CD4-positive, alpha-beta T cell (primary cell): ENCODE results near the gene AGAP1. TPM values are rescaled to one million over a fixed set of nuclear protein-coding genes. Genes with fewer than 3 reads are reported as not detected.

Experiments used
- ATAC-seq: fragments of 200-7000 bp; cut with Tn5 transposase; one replicate; pipeline ENCODE4 v1.10.0; 2022; ENCODE audit warnings: mild to moderate bottlenecking; ENCODE audit not compliant: poor library complexity
- CTCF ChIA-PET: fragments of 350-600 bp; sonication (Branson Sonifier 250); formaldehyde crosslinking; loops from one replicate; lab custom pipeline; 2021; ENCODE audit warnings: antibody characterized with exemption, inconsistent platforms; lab: Charles Lee
- POLR2A ChIA-PET: fragments of 350-600 bp; sonication (Branson Sonifier 250); formaldehyde crosslinking; loops from one replicate; lab custom pipeline; 2021; ENCODE audit warnings: antibody characterized with exemption, inconsistent platforms; lab: Charles Lee
- DNase-seq, 14 experiments: peaks; one replicate each; pipeline ENCODE4 v3.0.0-alpha.2; 2013 to 2020; ENCODE audit warnings: mixed read lengths in 2 of 14
- H3K27ac ChIP-seq, 2 donors: one replicate each; pipeline versions ENCODE4 v1.5.1 to v1.7.0; 2013; ENCODE audit warnings: low read length in 2 of 2, low read depth in 1 of 2, mild to moderate bottlenecking in 1 of 2
- H3K27me3 ChIP-seq, 2 experiments: 1 replicate in 1 of 2; 2 replicates in 1 of 2; pipeline versions ENCODE4 v1.6.1 to v1.7.0; 2013; ENCODE audit warnings: low read length in 2 of 2, control low read depth in 1 of 2, mild to moderate bottlenecking in 1 of 2, moderate library complexity in 1 of 2; ENCODE audit not compliant: insufficient read depth in 2 of 2, control insufficient read depth in 1 of 2
- H3K36me3 ChIP-seq: one replicate; pipeline ENCODE4 v1.6.1; 2013; ENCODE audit warnings: low read length, control low read depth; ENCODE audit not compliant: insufficient read depth
- H3K4me1 ChIP-seq: one replicate; pipeline ENCODE4 v1.6.1; 2013; ENCODE audit warnings: low read length, control low read depth; ENCODE audit not compliant: insufficient read depth
- H3K4me3 ChIP-seq: one replicate; pipeline ENCODE4 v1.5.1; 2013; ENCODE audit warnings: mild to moderate bottlenecking, low read length, moderate library complexity
- H3K9me3 ChIP-seq, 2 experiments: 1 replicate in 1 of 2; 2 replicates in 1 of 2; pipeline versions ENCODE4 v1.6.1 to v1.7.0; 2013; ENCODE audit warnings: low read length in 2 of 2, mild to moderate bottlenecking in 2 of 2, control low read depth in 1 of 2, moderate library complexity in 1 of 2; ENCODE audit not compliant: control insufficient read depth in 1 of 2, insufficient read depth in 1 of 2
- H3K27ac Mint-ChIP-seq: one replicate; pipeline ENCODE4 v1.8.0; 2020; ENCODE audit warnings: mixed read lengths
- H3K27me3 Mint-ChIP-seq: one replicate; pipeline ENCODE4 v1.8.0; 2021; ENCODE audit warnings: mixed read lengths
- H3K36me3 Mint-ChIP-seq: one replicate; pipeline ENCODE4 v1.8.0; 2021; ENCODE audit warnings: low read depth, mixed read lengths
- H3K4me1 Mint-ChIP-seq: one replicate; pipeline ENCODE4 v1.8.0; 2021; ENCODE audit warnings: low read depth, mixed read lengths
- H3K4me3 Mint-ChIP-seq: one replicate; pipeline ENCODE4 v1.8.0; 2020; ENCODE audit warnings: mild to moderate bottlenecking, mixed read lengths
- H3K9me3 Mint-ChIP-seq: one replicate; pipeline ENCODE4 v1.8.0; 2020; ENCODE audit warnings: mixed read lengths
- CTCF ChIP-seq: fragments of 200-600 bp; IDR thresholded peaks from one replicate; pipeline ENCODE4 v1.8.0; 2022; ENCODE audit warnings: antibody characterized with exemption, mild to moderate bottlenecking
- intact Hi-C, 2 experiments: fragments of 100-400 bp; cut with DNase I in 1 of 2; cut with micrococcal nuclease in 1 of 2; formaldehyde crosslinking; loops; one replicate each; pipeline versions ENCODE4 v1.15.1 to v1.9.0; 2023 to 2025; cut with DNase I, micrococcal nuclease
- total RNA-seq, 174 experiments: library from RNA in 2 of 174; stranded (reverse) in 2 of 174; gene quantifications; one replicate each; pipeline ENCODE4 v1.2.3 and lab custom pipeline; 2021 to 2026

The AGAP1 gene
- total RNA-seq, 2 experiments from 2014 or later: 2.6 to 3.1 TPM

DNA sequence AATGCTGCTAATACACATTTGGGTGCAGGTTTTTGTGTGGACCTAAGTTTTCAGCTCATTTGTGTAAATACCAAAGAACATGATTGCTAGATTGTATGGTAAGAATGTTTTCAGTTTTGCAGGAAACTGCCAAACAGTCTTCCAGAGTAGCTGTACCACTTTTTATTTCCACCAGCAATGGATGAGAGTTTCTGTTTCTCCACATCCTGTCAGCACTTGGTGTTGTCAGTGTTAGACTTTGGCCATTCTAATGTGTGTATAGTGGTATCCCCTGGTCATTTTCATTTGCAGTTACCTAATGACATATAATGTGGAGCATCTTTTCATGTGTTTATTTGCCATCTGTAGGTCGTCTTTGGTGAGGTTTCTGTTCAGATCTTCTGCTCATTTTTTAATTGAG, 337.9 kb downstream of the AGAP1 start:
- intact Hi-C loops: no loop called here
- H3K27ac ChIP-seq: no peak overlapping the region
- POLR2A ChIA-PET: no interaction called here
- no peaks in the 10 kb centered on the region for H3K36me3 Mint-ChIP-seq
- H3K9me3 Mint-ChIP-seq: no peaks in the 10 kb centered on the region
- CTCF ChIA-PET: no interaction called here
- H3K4me3 ChIP-seq: no peak overlapping the region
- TF ChIP-seq CTCF: no peak
- H3K27me3 ChIP-seq: no peaks in the 10 kb centered on the region
- no peak overlapping the region for H3K4me3 Mint-ChIP-seq
- no peak for ATAC-seq
- no peak overlapping the region for H3K27ac Mint-ChIP-seq
- H3K4me1 ChIP-seq: no peaks in the 10 kb centered on the region
- no peaks in the 10 kb centered on the region for H3K4me1 Mint-ChIP-seq
- H3K9me3 ChIP-seq: peaks cover 0 to 6% of the 10 kb centered on the region in 2 experiments
- no peak for DNase-seq
- H3K36me3 ChIP-seq: no peaks in the 10 kb centered on the region
- peaks cover 16% of the 10 kb centered on the region for H3K27me3 Mint-ChIP-seq

- no peak overlapping the region for H3K27ac ChIP-seq
- no peak for ATAC-seq
- TF ChIP-seq CTCF: no peak
- no peaks in the 10 kb centered on the region for H3K9me3 Mint-ChIP-seq
- peaks cover 16% of the 10 kb centered on the region for H3K27me3 Mint-ChIP-seq
- ChIA-PET POLR2A (no interaction called here), CTCF (no interaction called here)
- no peaks in the 10 kb centered on the region for H3K36me3 Mint-ChIP-seq
- H3K4me3 Mint-ChIP-seq: no peak overlapping the region
- H3K4me1 Mint-ChIP-seq: no peaks in the 10 kb centered on the region
- peaks cover 0 to 6% of the 10 kb centered on the region in 2 experiments for H3K9me3 ChIP-seq
- no peaks in the 10 kb centered on the region for H3K27me3 ChIP-seq
- no peak overlapping the region for H3K27ac Mint-ChIP-seq
- no peak overlapping the region for H3K4me3 ChIP-seq
- intact Hi-C loops: no loop called here
- no peak for DNase-seq
- no peaks in the 10 kb centered on the region for H3K36me3 ChIP-seq
- H3K4me1 ChIP-seq: no peaks in the 10 kb centered on the region
Measured at GRCh38 chr2:235832941-235833340, 339.1 kb downstream of the AGAP1 start.

DNA sequence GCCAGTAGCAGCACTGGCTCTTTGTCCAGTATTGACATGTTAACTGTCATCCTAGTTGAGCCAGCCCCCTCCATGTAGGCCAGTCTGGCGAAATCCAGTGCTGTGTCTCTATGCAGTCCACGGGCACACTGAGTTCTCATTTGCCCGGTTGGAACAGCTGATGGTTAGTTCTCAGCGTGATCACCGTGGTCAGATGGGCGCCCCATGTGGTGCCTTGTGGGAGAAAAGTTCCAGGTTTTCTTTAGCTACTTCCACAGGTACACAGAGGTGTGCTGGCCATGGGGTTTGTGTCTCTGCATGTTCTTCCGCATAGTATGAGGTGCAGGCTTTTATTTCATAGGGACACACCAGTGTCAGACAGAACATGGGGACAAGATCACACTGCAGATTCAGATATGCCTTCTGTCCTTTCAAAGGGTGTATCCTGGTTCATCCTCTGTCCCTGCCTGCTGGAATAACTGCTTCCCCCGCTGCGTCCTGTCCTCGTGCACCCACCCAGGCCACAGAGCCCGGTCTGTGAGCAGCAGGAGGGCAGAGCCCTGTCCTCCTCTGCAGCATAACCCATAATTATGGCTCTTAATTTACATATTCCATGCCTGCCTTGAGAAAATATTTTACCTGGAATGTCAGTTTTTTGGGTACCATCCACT, 340.3 kb downstream of the AGAP1 start:
- Histone ChIP-seq H3K4me3 (no peak overlapping the region), H3K9me3 (peaks cover 0 to 6% of the 10 kb centered on the region in 2 experiments), H3K27me3 (no peaks in the 10 kb centered on the region), H3K4me1 (no peaks in the 10 kb centered on the region), H3K27ac (no peak overlapping the region), H3K36me3 (no peaks in the 10 kb centered on the region)
- POLR2A ChIA-PET: no interaction called here
- H3K27ac Mint-ChIP-seq: no peak overlapping the region
- CTCF ChIA-PET: no interaction called here
- ATAC-seq (no peak), DNase-seq (no peak)
- H3K4me1 Mint-ChIP-seq: no peaks in the 10 kb centered on the region
- intact Hi-C loops: no loop called here
- H3K36me3 Mint-ChIP-seq: no peaks in the 10 kb centered on the region
- H3K4me3 Mint-ChIP-seq: no peak overlapping the region
- peaks cover 16% of the 10 kb centered on the region for H3K27me3 Mint-ChIP-seq
- TF ChIP-seq CTCF: no peak
- H3K9me3 Mint-ChIP-seq: no peaks in the 10 kb centered on the region
